GM19395 (cell line): Measurements from ENCODE around the gene ZNRF1.
"Not testable (repeated sequence)": the region's sequence is repeated elsewhere in the genome, so short reads cannot be mapped to it uniquely, and the experiment has no call there.

Experiments
- ATAC-seq: cut with Tn5 transposase; IDR thresholded peaks from one replicate; pipeline ENCODE4 v1.9.1; 2021; ENCODE audit warnings: mild to moderate bottlenecking, moderate library complexity; ENCODE audit not compliant: unreplicated experiment

The ZNRF1 gene

GRCh38 chr16:75111514-75111940 lies 112.7 kb downstream of the ZNRF1 start:
- ATAC-seq, result peak; percentile 15

- ATAC-seq, result no peak
These were observed 113.3 kb downstream of the ZNRF1 start for GRCh38 chr16:75111961-75112733.

- ATAC-seq, result no peak
These were observed 114.1 kb downstream of the ZNRF1 start for GRCh38 chr16:75112734-75113491.

- ATAC-seq, result no peak
These were observed 114.8 kb downstream of the ZNRF1 start for GRCh38 chr16:75113541-75114121.

GRCh38 chr16:75114179-75114945 lies 115.5 kb downstream of the ZNRF1 start:
- no peak for ATAC-seq

GRCh38 chr16:75114946-75115825 lies 116.4 kb downstream of the ZNRF1 start:
- no peak for ATAC-seq

GRCh38 chr16:75116081-75116910 lies 117.5 kb downstream of the ZNRF1 start, which contains the start of gene LDHD:
Gene LDHD (minus strand): TSS chr16:75116780. CDS start chr16:75116720, 60 bp downstream.
- no peak for ATAC-seq

GRCh38 chr16:75116911-75117245 lies 118.1 kb downstream of the ZNRF1 start:
- no peak for ATAC-seq

- ATAC-seq, result no peak
These were observed 120.2 kb downstream of the ZNRF1 start for GRCh38 chr16:75118943-75119539.

GRCh38 chr16:75120253-75120652 lies 121.4 kb downstream of the ZNRF1 start:
- no peak for ATAC-seq

GRCh38 chr16:75121949-75122568 lies 123.2 kb downstream of the ZNRF1 start:
- ATAC-seq, result no peak

- no peak for ATAC-seq
These were observed 123.8 kb downstream of the ZNRF1 start for GRCh38 chr16:75122609-75123008.

GRCh38 chr16:75127713-75128415 lies 129.0 kb downstream of the ZNRF1 start:
- no peak for ATAC-seq

- ATAC-seq, result not testable (repeated sequence)
These were observed 130.8 kb downstream of the ZNRF1 start for GRCh38 chr16:75129421-75130149.

- ATAC-seq, result no peak
These were observed 131.4 kb downstream of the ZNRF1 start for GRCh38 chr16:75130150-75130771.

GRCh38 chr16:75131081-75131480 lies 132.3 kb downstream of the ZNRF1 start:
- no peak for ATAC-seq

- ATAC-seq, result no peak
These were observed 139.4 kb downstream of the ZNRF1 start for GRCh38 chr16:75138233-75138632.
